H9 (cell line): ENCODE data around the gene VPS51. TPM values are rescaled to one million over a fixed set of nuclear protein-coding genes. Genes with fewer than 3 reads are reported as not detected.

Experiments used
- DNase-seq: peaks from one replicate; pipeline ENCODE4 v3.0.0-alpha.2; 2017
- H2AFZ ChIP-seq: one replicate; pipeline ENCODE4 v1.6.1; 2013; ENCODE audit warnings: mild to moderate bottlenecking, low read length, control low read depth, moderate library complexity
- H2AK5ac ChIP-seq: 2 replicates; pipeline ENCODE4 v1.6.1; 2013; ENCODE audit warnings: low read length, control low read depth, mixed read lengths; ENCODE audit not compliant: insufficient read length
- H2BK120ac ChIP-seq: one replicate; pipeline ENCODE4 v1.6.1; 2013; ENCODE audit warnings: low read depth, mild to moderate bottlenecking, low read length, control low read depth, inconsistent platforms; ENCODE audit not compliant: poor library complexity, severe bottlenecking
- H2BK12ac ChIP-seq: 2 replicates; pipeline ENCODE4 v1.6.1; 2013; ENCODE audit warnings: low read length, control low read depth, mixed read lengths, low read depth; ENCODE audit not compliant: insufficient read length
- H2BK15ac ChIP-seq: 2 replicates; pipeline ENCODE4 v1.6.1; 2013; ENCODE audit warnings: low read depth, low read length, control low read depth
- H2BK20ac ChIP-seq: one replicate; pipeline ENCODE4 v1.6.1; 2013; ENCODE audit warnings: low read depth, mild to moderate bottlenecking, low read length, control low read depth, inconsistent platforms; ENCODE audit not compliant: poor library complexity, severe bottlenecking
- H2BK5ac ChIP-seq: 2 replicates; pipeline ENCODE4 v1.6.1; 2013; ENCODE audit warnings: low read length, control low read depth, mixed read lengths; ENCODE audit not compliant: insufficient read length
- H3K14ac ChIP-seq: 2 replicates; pipeline ENCODE4 v1.6.1; 2013; ENCODE audit warnings: low read length, control low read depth; ENCODE audit not compliant: insufficient read depth
- H3K18ac ChIP-seq: 2 replicates; pipeline ENCODE4 v1.6.1; 2013; ENCODE audit warnings: low read depth, mild to moderate bottlenecking, mixed read lengths, low read length, control low read depth; ENCODE audit not compliant: insufficient read length
- H3K23ac ChIP-seq: 2 replicates; pipeline ENCODE4 v1.6.1; 2013; ENCODE audit warnings: low read length, control low read depth, mixed read lengths, low read depth; ENCODE audit not compliant: insufficient read length
- H3K23me2 ChIP-seq: 2 replicates; pipeline ENCODE4 v1.6.1; 2013; ENCODE audit warnings: low read depth, mild to moderate bottlenecking, mixed read lengths, low read length, control low read depth; ENCODE audit not compliant: insufficient read length, poor library complexity, severe bottlenecking
- H3K27ac ChIP-seq: 2 replicates; pipeline ENCODE4 v1.5.1; 2013; ENCODE audit warnings: low read length, control low read depth, mixed read lengths, low read depth; ENCODE audit not compliant: insufficient read length
- H3K27me3 ChIP-seq: 2 replicates; pipeline ENCODE4 v1.6.1; 2013; ENCODE audit warnings: low read length, control low read depth, inconsistent platforms; ENCODE audit not compliant: insufficient read depth
- H3K4ac ChIP-seq: 2 replicates; pipeline ENCODE4 v1.6.1; 2013; ENCODE audit warnings: low read depth, mild to moderate bottlenecking, control low read depth, inconsistent platforms, low read length, moderate library complexity
- H3K4me1 ChIP-seq: 2 replicates; pipeline ENCODE4 v1.6.1; 2013; ENCODE audit warnings: low read length, control low read depth, inconsistent platforms; ENCODE audit not compliant: insufficient read depth
- H3K4me2 ChIP-seq: 2 replicates; pipeline ENCODE4 v1.6.1; 2013; ENCODE audit warnings: low read length, control low read depth, mixed read lengths; ENCODE audit not compliant: insufficient read length, insufficient read depth
- H3K56ac ChIP-seq: 2 replicates; pipeline ENCODE4 v1.6.1; 2013; ENCODE audit warnings: low read depth, mild to moderate bottlenecking, mixed read lengths, low read length, control low read depth; ENCODE audit not compliant: insufficient read length
- H3K79me1 ChIP-seq: 2 replicates; pipeline ENCODE4 v1.6.1; 2013; ENCODE audit warnings: low read depth, mild to moderate bottlenecking, moderate library complexity, low read length, control low read depth, inconsistent platforms; ENCODE audit not compliant: insufficient read depth, poor library complexity, severe bottlenecking
- H3K79me2 ChIP-seq: 2 replicates; pipeline ENCODE4 v1.6.1; 2013; ENCODE audit warnings: low read length, control low read depth, inconsistent platforms; ENCODE audit not compliant: insufficient read depth
- H3K9ac ChIP-seq: 2 replicates; pipeline ENCODE4 v1.6.1; 2013; ENCODE audit warnings: low read length, control low read depth, mixed read lengths; ENCODE audit not compliant: insufficient read length; ENCODE audit errors: extremely low read depth
- H3K9me3 ChIP-seq: one replicate; pipeline ENCODE4 v1.6.1; 2013; ENCODE audit warnings: low read depth, low read length, inconsistent platforms; ENCODE audit not compliant: control insufficient read depth
- H3T11ph ChIP-seq: one replicate; pipeline ENCODE4 v1.6.1; 2013; ENCODE audit warnings: mild to moderate bottlenecking, low read length, control low read depth, inconsistent platforms
- H4K20me1 ChIP-seq: one replicate; pipeline ENCODE4 v1.6.1; 2013; ENCODE audit not compliant: control insufficient read depth, insufficient read length, insufficient read depth
- H4K5ac ChIP-seq: 2 replicates; pipeline ENCODE4 v1.6.1; 2013; ENCODE audit warnings: low read depth, mild to moderate bottlenecking, mixed read lengths, low read length, control low read depth; ENCODE audit not compliant: insufficient read length
- H4K8ac ChIP-seq: replicated peaks from 2 replicates; pipeline ENCODE4 v1.6.1; 2013; ENCODE audit warnings: low read length, control low read depth, mixed read lengths, low read depth; ENCODE audit not compliant: insufficient read length
- H4K91ac ChIP-seq: 2 replicates; pipeline ENCODE4 v1.6.1; 2013; ENCODE audit warnings: low read depth, mild to moderate bottlenecking, moderate library complexity, mixed read lengths, low read length, control low read depth; ENCODE audit not compliant: insufficient read length
- H3K27ac Mint-ChIP-seq, 3 experiments: 2 replicates in 2 of 3; 3 replicates in 1 of 3; pipeline ENCODE4 v1.8.0; 2020 to 2021; ENCODE audit warnings: mixed read lengths in 3 of 3, mild to moderate bottlenecking in 1 of 3, moderate library complexity in 1 of 3
- H3K27me3 Mint-ChIP-seq: 2 replicates; pipeline ENCODE4 v1.8.0; 2021; ENCODE audit warnings: low read depth, mild to moderate bottlenecking, moderate library complexity, mixed read lengths
- H3K36me3 Mint-ChIP-seq, 3 experiments: 2 replicates in 2 of 3; 3 replicates in 1 of 3; pipeline ENCODE4 v1.8.0; 2020 to 2021; ENCODE audit warnings: low read depth in 3 of 3, mixed read lengths in 3 of 3; ENCODE audit not compliant: insufficient read depth in 1 of 3
- H3K4me1 Mint-ChIP-seq, 2 experiments: 2 replicates each; pipeline ENCODE4 v1.8.0; 2020; ENCODE audit warnings: mixed read lengths in 2 of 2
- H3K4me3 Mint-ChIP-seq, 2 experiments: 2 replicates in 1 of 2; 3 replicates in 1 of 2; pipeline ENCODE4 v1.8.0; 2020 to 2021; ENCODE audit warnings: mild to moderate bottlenecking in 2 of 2, mixed read lengths in 2 of 2, moderate library complexity in 1 of 2
- H3K9me3 Mint-ChIP-seq, 2 experiments: 2 replicates in 1 of 2; 3 replicates in 1 of 2; pipeline ENCODE4 v1.8.0; 2020; ENCODE audit warnings: mild to moderate bottlenecking in 2 of 2, mixed read lengths in 2 of 2, moderate library complexity in 1 of 2
- WGBS: extraction: QIAGEN DNeasy Blood & Tissue Kit; methylation state at CpG from one replicate; pipeline ENCODE4 v1.1.7; 2013; ENCODE audit warnings: missing lambda C conversion rate, low lambda C conversion rate, mixed read lengths; ENCODE audit not compliant: insufficient read length; ENCODE audit errors: extremely low coverage; 5-methylcytosine and 5-hydroxymethylcytosine counted together
- total RNA-seq: library from RNA; stranded (reverse); gene quantifications from 2 replicates; pipeline ENCODE4 v1.2.1, GENCODE V29; 2021
- TF ChIP-seq, protein P1 (sequence below): fragments of 200-600 bp; sonication (generic); conservative IDR thresholded peaks from 3 replicates; pipeline ENCODE4 v1.8.0; 2021; ENCODE audit warnings: antibody characterized with exemption, mild to moderate bottlenecking

VPS51 gene
- total RNA-seq, 1 experiment from 2014 or later = 94.7 TPM

DNA sequence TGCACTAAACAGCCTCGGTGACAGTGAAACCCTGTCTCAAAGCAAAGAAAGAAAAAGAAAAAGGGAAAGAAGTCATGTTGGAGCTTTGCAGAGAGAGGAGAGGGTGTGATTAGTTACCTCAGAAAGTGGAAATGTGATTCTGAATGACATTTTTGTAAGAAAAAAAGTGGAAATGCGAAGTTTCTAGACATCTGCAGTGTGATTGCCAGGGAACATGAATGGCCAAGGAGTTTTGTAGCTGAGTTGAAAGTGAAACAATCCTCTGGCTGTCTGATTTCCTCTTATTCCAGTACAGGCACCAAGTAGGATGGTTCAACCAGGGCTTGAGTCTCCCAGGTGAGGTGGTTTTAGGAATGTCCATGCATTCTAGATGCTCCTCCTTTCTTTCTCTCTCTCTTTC lies 56.1 kb downstream of the VPS51 start:
- H4K8ac ChIP-seq = no peak overlapping the region
- H3K9ac ChIP-seq = no peak overlapping the region
- Mint-ChIP-seq H3K4me3 (no peak overlapping the region), H3K36me3 (no peaks in the 10 kb centered on the region), H3K4me1 (peaks cover 5 to 6% of the 10 kb centered on the region in 2 experiments; a peak in 3 of 4 replicates), H3K27ac (no peak overlapping the region), H3K9me3 (peaks cover 3% of the 10 kb centered on the region in 2 experiments; a peak in 3 of 5 replicates), H3K27me3 (peaks cover 12% of the 10 kb centered on the region)
- no peak overlapping the region for H2BK5ac ChIP-seq
- no peak overlapping the region for H4K5ac ChIP-seq
- H3K79me1 ChIP-seq = no peaks in the 10 kb centered on the region
- H3K23me2 ChIP-seq = no peaks in the 10 kb centered on the region
- no peak overlapping the region for H3K14ac ChIP-seq
- no peak overlapping the region for H3K4me2 ChIP-seq
- H2BK12ac ChIP-seq = no peak overlapping the region
- no peak overlapping the region for H3K56ac ChIP-seq
- H2AK5ac ChIP-seq = no peak overlapping the region
- no peak overlapping the region for H3K23ac ChIP-seq
- H3T11ph ChIP-seq = no peak overlapping the region
- WGBS = no CpG with 5 or more reads among the region's 2 CpGs
- H3K27ac ChIP-seq = no peak overlapping the region
- no peak overlapping the region for H2BK20ac ChIP-seq
- DNase-seq = no peak
- H2AFZ ChIP-seq = no peak overlapping the region
- no peak overlapping the region for H4K91ac ChIP-seq
- no peaks in the 10 kb centered on the region for H4K20me1 ChIP-seq
- H2BK120ac ChIP-seq = no peak overlapping the region
- no peaks in the 10 kb centered on the region for H3K9me3 ChIP-seq
- no peaks in the 10 kb centered on the region for H3K27me3 ChIP-seq
- H3K4me1 ChIP-seq = no peaks in the 10 kb centered on the region
- no peak overlapping the region for H2BK15ac ChIP-seq
- no peak overlapping the region for H3K4ac ChIP-seq
- TF ChIP-seq, protein P1, sequence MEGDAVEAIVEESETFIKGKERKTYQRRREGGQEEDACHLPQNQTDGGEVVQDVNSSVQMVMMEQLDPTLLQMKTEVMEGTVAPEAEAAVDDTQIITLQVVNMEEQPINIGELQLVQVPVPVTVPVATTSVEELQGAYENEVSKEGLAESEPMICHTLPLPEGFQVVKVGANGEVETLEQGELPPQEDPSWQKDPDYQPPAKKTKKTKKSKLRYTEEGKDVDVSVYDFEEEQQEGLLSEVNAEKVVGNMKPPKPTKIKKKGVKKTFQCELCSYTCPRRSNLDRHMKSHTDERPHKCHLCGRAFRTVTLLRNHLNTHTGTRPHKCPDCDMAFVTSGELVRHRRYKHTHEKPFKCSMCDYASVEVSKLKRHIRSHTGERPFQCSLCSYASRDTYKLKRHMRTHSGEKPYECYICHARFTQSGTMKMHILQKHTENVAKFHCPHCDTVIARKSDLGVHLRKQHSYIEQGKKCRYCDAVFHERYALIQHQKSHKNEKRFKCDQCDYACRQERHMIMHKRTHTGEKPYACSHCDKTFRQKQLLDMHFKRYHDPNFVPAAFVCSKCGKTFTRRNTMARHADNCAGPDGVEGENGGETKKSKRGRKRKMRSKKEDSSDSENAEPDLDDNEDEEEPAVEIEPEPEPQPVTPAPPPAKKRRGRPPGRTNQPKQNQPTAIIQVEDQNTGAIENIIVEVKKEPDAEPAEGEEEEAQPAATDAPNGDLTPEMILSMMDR = no peak
- H3K79me2 ChIP-seq = no peaks in the 10 kb centered on the region
- H3K18ac ChIP-seq = no peak overlapping the region
